Astrocyte (in vitro differentiated cells and primary cell): Measurements from ENCODE around the gene CERS5.

Experiments
- EZH2 ChIP-seq: IDR thresholded peaks from 2 replicates; pipeline ENCODE4 v1.6.1; 2012; ENCODE audit warnings: mild to moderate bottlenecking, low read length, inconsistent platforms; ENCODE audit not compliant: insufficient read depth
- TF ChIP-seq, protein P1 (sequence below): IDR thresholded peaks from 2 replicates; pipeline ENCODE4 v1.5.1; 2011; ENCODE audit warnings: low read depth, mild to moderate bottlenecking, inconsistent platforms, low read length, moderate library complexity; ENCODE audit not compliant: insufficient read depth

DNA sequence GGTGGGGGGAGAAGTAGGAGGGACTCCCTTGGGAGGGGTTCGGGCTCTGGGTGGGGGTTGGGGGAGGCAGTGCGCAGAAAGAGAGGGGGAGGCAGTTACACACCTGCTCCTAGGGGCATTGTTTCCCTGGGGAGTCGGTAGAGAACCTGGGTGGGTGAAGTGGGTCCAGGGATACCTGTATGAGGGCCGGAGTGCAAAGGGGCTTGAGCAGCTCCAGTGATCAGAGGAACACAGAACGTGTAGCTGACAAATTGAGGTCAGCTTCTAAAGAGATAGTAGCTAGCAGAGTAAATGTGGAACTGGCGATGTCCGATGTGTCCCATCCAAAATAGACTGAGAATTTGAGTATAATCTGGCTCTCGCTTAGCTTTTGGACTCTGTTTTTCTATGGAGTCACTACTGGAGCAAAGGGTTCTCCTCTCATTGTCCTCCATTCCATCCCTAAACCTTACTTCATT lies 81.5 kb downstream of the CERS5 start:
- TF ChIP-seq, protein P1, sequence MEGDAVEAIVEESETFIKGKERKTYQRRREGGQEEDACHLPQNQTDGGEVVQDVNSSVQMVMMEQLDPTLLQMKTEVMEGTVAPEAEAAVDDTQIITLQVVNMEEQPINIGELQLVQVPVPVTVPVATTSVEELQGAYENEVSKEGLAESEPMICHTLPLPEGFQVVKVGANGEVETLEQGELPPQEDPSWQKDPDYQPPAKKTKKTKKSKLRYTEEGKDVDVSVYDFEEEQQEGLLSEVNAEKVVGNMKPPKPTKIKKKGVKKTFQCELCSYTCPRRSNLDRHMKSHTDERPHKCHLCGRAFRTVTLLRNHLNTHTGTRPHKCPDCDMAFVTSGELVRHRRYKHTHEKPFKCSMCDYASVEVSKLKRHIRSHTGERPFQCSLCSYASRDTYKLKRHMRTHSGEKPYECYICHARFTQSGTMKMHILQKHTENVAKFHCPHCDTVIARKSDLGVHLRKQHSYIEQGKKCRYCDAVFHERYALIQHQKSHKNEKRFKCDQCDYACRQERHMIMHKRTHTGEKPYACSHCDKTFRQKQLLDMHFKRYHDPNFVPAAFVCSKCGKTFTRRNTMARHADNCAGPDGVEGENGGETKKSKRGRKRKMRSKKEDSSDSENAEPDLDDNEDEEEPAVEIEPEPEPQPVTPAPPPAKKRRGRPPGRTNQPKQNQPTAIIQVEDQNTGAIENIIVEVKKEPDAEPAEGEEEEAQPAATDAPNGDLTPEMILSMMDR = no peak
- no peak for TF ChIP-seq EZH2
